NCI-H774 (cell line): ENCODE measurements around the gene KIAA0930.
"Not testable (repeated sequence)": the region's sequence is repeated elsewhere in the genome, so short reads cannot be mapped to it uniquely, and the experiment has no call there.

Experiments
- DNase-seq: peaks from one replicate; lab custom pipeline; 2025; lab: John Stamatoyannopoulos, UW

The KIAA0930 gene

GRCh38 chr22:45262931-45263462, 22.3 kb upstream of the KIAA0930 start:
- DNase-seq = peak; percentile 21

GRCh38 chr22:45262195-45262930, 21.7 kb upstream of the KIAA0930 start:
- no peak for DNase-seq

DNA sequence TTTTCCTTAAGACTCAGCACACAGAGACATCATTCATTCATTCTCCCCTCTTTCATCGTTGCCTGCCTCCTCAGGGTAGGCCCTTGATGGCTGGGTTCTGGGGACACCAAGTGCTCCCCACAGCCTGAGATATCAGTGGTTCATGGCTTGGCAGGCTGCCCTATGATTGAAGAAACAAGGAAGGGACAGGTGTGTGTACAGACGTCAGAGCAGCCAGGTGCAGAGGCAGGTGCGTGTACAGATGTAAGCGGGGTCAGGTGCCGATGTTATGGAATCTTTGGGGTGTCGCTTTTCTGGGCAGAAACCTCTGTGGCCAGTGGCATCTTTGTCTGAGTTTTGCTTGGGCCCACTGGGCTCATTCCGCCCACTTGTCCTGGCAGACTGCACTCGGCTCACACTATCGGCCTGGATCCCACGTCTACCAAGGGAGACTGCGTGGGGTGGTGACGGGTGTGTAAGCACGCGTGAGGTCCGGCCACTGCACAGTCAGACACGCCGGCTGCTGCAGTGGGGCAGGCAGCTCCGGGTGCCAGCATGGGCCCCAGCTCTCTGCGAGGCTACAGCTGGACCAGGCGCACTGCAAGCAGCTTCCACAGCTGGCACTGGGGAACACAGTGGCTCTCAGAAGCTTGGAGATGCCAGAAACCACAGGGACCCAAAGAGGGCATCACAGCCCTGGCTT, 20.9 kb upstream of the KIAA0930 start:
- DNase-seq = peak; percentile 12

DNA sequence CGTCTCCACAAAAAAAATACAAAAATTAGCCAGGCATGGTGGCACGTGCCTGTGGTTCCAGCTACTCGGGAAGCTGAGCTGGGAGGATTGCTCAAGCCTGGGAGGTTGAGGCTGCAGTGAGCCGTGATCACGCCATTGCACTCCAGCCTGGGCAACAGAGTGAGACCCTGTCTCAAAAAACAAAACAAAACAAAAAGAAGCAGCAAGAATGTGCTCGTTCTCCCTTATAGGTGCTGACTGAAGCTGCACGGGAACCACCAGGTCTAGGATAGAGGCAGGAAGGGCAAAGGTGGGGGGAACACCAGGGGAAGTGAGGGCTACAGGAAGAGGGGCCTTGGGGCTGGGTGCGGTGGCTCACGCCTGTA, 19.7 kb upstream of the KIAA0930 start:
- not testable (repeated sequence) for DNase-seq

DNA sequence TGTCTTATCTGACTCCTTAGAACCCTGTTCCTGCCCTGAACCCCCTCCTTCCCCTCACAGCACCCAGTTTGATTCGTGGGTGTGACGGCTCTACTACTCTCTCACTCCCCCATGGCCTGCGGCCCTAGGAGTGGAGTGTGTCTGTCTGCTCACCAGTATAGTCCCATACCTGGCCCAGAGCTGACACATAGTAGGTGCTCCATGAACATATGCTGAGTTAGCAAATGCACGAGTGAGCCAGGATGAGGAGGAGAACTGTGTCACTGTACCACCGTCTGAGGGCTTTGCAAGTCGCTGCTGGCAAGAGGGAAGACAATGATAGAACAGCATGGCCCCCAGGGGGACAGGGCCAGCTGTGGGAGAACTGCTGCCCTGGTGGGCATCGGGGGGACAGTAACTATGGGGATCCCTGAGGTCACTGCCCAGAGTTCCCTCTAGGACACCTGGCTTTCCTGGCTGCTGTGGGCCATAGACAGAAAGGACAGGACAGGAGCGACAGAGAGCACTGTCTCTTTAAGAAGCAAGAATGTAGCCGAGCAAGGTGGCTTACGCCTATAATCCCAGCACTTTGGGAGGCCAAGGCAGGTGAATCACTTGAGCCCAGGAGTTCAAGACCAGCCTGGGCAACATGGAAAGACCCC, 19.2 kb upstream of the KIAA0930 start:
- DNase-seq = no peak

- DNase-seq = not testable (repeated sequence)
Measured at GRCh38 chr22:45257941-45258340, 17.2 kb upstream of the KIAA0930 start.

DNA sequence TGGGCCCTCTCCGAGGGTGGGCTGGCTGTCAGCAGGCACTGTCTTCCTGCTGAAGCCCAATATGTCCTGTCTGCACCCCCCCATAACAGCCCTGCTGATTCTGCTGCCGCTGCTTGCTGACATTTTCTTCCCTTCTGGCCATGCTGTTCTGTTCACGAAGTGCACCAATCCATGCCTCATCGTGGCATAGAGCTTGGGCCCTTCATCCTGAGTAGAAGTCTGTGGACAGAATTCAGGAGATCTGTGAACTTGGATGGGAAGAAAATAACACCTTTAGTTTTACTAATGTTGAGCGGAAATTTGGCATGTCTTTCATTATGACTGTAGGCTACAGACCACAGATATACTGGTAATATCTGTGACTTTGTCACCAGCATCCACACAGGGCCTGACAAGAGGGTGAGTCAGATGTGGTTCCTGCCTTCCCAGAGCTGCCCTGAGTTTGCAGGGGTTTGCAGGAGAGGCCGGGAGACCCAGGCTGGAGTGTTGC, 14.1 kb upstream of the KIAA0930 start:
- DNase-seq = no peak

GRCh38 chr22:45254388-45254787, 13.7 kb upstream of the KIAA0930 start:
- no peak for DNase-seq

DNA sequence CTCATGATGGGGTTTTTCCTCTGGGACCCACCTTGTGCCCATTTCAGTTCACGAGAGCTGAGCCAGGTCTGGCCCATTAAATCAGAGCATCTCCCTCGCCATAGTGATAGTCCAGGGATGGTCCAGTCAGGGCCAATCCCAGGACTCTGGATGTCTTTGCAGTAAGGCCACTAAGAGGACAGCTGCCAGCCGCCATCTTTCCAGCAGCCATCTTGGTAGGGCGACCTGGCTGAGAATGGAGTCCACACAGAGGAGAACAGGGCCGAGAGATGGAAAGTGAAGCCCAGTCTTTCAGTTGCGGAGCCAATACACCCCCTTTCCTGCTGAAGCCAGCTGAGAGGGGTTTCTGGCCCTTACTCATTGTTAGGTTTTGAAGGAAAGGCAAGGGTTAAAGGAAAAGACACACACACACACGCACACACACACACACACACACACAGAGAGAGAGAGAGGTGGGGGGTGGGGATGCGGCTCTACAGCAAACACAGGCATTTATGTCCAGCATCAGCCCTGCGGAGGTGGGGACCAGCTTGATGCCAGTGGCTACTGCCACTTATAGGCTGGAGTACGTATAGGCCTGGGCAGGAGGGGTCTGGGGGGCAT, 12.4 kb upstream of the KIAA0930 start:
- no peak for DNase-seq

- DNase-seq = no peak
Measured at GRCh38 chr22:45251825-45252224, 11.1 kb upstream of the KIAA0930 start.

DNA sequence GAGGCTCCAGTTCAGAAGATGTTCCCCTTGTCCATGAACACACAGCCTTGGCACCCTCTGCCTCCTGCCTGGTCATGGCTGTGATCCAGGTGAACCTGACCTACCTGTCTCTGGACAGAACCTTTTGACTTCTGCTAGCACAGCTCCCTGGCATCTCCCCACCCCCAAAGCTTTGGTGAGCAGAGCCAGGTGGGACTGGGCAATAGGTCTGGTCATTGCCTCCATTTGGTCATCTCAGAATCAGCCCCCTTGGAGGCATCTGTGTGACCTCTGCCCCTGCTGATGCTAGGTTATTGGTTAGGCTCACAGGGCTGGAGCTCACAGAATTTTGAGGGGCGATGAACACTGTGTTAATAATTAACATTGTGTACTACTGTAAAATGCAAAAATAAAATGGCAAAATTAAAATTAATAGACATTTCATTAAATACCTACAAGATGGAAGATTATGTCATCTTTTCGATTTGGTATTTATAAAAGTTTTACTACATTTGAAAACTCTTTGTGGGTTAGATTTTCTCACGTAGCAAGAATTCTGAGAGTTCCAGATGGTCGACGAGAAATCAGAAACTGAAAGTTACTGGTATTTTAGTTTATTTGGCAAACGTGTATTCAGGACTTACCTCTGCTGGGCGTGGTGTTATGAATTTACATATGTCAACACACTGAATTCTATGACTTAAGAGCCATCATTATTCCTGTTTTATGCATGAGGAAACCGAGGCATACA, 8.3 kb upstream of the KIAA0930 start:
- no peak for DNase-seq

DNA sequence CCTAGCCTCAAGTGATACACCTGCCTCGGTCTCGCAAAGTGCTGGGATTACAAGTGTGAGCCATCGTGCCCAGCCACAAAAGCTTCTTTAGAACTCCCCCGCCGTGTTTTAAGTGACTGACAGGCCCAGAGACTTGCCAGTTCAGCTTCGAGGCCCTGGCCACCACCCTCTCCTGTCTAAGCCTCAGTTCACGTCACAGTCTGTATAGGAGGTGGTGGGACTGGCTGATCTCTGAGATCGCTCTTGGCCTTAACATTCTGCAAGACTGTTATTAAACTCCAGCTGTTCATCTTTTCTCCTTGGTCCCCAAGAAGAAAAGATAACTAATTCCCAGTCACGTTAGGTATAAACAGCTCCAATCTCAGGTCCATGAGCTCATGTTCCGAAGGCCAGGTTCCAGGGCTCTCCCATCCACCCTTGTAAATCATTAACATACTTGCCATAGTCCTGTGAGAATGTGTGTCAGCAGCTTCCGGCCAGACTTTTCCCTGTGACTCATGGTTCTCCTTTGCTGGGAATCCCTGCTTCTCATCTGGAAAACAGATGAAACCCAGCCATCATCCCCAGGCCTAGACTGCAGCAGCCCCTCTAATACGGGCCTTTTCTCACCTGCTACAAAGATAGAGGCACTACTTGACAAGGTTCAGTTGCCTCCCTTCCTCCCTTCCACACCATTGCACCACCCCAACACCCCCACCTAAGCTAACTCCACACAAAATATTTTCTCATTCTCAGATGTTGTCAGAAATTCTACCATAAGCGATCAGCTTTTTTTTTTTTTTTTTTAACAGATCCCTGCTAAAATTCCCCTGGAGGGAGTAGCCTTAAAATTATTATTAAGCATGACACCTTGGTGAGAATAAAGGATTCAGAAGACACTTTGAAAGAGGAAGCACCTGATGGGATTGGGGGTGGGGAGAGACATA, 5.6 kb upstream of the KIAA0930 start:
- DNase-seq = no peak

DNA sequence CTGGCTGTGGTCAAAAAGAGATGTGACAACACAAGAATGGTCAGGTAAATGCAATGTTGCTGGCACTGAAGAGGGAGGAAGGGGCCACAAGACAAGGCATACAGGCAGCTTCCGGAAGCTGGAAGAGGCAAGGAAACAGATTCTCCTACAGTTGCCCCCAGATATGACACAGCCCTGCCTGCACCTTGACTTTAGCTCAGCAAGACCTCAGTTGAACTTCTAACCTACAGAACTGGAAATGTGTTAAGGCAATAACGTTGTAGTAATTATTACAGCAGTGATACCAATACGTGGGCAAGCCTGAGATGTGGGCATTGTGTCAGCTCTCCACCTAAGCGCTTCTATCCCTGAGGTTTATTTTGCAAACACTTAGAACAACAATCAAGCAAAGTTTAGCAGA, 4.2 kb upstream of the KIAA0930 start:
- DNase-seq = no peak

- DNase-seq = peak; percentile 62
Measured at GRCh38 chr22:45242778-45243191, 2.1 kb upstream of the KIAA0930 start.

- no peak for DNase-seq
Measured at GRCh38 chr22:45240104-45240809, 437 bp downstream of the KIAA0930 start.

- no peak for DNase-seq
Measured at GRCh38 chr22:45239681-45240051, 1.0 kb downstream of the KIAA0930 start.

GRCh38 chr22:45238957-45239680, 1.6 kb downstream of the KIAA0930 start:
- DNase-seq = no peak

DNA sequence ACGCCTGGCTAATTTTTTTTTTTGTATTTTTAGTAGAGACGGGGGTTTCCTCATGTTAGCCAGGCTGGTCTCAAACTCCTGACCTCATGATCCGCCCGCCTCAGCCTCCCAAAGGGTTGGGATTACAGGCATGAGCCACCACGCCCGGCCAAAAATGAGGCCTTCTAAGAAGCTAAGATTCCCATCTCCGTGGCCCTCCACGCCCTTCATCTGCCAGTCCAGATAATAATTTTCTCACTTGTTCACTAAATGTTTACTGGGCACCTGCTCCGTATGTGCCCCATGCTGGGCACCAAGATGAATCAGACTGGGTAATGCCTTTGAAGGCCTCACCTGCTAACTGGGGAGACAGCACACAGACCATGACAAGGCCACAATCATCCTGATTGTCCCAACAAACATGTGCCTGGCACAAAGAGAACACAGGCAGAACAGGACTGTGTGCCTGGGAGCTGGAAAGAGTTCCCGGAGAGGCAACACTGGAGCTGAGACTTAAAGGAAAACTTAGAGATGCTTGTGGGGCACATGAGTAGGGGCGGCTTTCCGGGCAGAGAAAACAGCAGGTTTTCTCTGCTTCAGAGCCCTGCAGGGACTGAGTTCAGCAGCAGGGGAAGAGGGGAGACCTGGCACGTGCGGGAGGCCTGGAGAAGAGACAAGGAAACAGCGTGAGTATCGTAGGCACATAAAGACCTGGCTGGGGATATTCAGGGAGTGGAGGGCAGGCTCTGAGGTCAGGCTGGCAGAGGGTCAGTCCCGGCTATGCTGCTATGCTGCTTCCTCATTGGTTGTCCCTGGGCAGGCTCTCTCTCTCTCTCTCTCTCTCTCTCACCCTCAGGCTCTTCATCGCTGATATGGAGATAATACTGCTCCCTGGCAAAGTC, 2.4 kb downstream of the KIAA0930 start:
- DNase-seq = no peak
